ENCODE measurements around the gene ATXN7L3. TPM values are rescaled to one million over a fixed set of nuclear protein-coding genes. Genes with fewer than 3 reads are reported as not detected.

The ATXN7L3 gene
- total RNA-seq (2013; cell fraction: nucleolus; rRNA removed), result 40.9 and 44.3 TPM in 2 replicates
- total RNA-seq (2014; rRNA removed) (35.4 and 41.2 TPM in 2 replicates), total RNA-seq (2014; rRNA removed; fragmentation: Illumina TruSeq; extraction: Trizol) (26.8 and 27.6 TPM in 2 replicates), total RNA-seq (2021) (75.5 and 78.7 TPM in 2 replicates), polyA plus RNA-seq (2011; rRNA removed) (36.1 and 41.3 TPM in 2 replicates), polyA plus RNA-seq (2014; fragmentation: Illumina TruSeq; extraction: Trizol) (27.7 and 37.9 TPM in 2 replicates), polyA plus RNA-seq (2014; fragmentation: Nextera tagmentation; extraction: Ambion mirVana) (1 to 10 TPM in 1 of 2 experiments, under 1 TPM in 1; 0.71 to 2.3 TPM), polyA plus RNA-seq (2014; rRNA removed) (44.8 and 48.6 TPM in 2 replicates), polyA plus RNA-seq (2016; fragmentation: Nextera tagmentation; extraction: Ambion mirVana) (1 to 10 TPM; 6.8 to 8.8 TPM), polyA minus RNA-seq (2011; rRNA and poly(A)+ RNA removed) (39.7 and 45.8 TPM in 2 replicates), Bru-seq, nascent RNA (percentile 81 among the genes with signal in this experiment), BruChase-seq, experiment 1, labeled RNA remaining after a 6-hour chase (percentile 94 among the genes with signal in this experiment), BruChase-seq, experiment 2, labeled RNA remaining after a 2-hour chase (percentile 96 among the genes with signal in this experiment)
- 13.0 TPM for polyA plus RNA-seq (2011; ENCODE audit: low read depth)
- polyA plus RNA-seq (2011; cell fraction: cytosol; rRNA removed), result 42.6 TPM in 2 replicates
- 96.8 and 107 TPM in 2 replicates for polyA plus RNA-seq (2011; cell fraction: nucleus; rRNA removed)
- polyA plus RNA-seq (2012), result 24.0 and 30.1 TPM in 2 replicates
- 11.5 and 13.8 TPM in 2 replicates for polyA minus RNA-seq (2011; cell fraction: cytosol; rRNA and poly(A)+ RNA removed)
- polyA minus RNA-seq (2011; cell fraction: nucleus; rRNA and poly(A)+ RNA removed), result 30.8 and 60.6 TPM in 2 replicates
- long read RNA-seq, experiment 1, partial matches to known transcripts, result 0 of 1 reads
- long read RNA-seq, experiment 1, other reads (novel, unspliced or antisense), result 1 of 1 reads
- long read RNA-seq, experiment 2, partial matches to known transcripts, result 0 of 1 reads
- long read RNA-seq, experiment 2, other reads (novel, unspliced or antisense), result 1 of 1 reads

- H3K79me2 ChIP-seq (ENCODE audit: control insufficient read depth, insufficient read depth, low read length), result peaks cover 33% of the 10 kb centered on the region
- H4K20me1 ChIP-seq (ENCODE audit: control insufficient read depth, insufficient read depth), result no peaks in the 10 kb centered on the region
- intact Hi-C loops (cut with micrococcal nuclease; ENCODE audit: unreplicated experiment), result loop anchor here (5.0 kb wide), 1 partner anchor 147 kb away; the partner anchor contains the start of gene GRN
- ChIA-PET POLR2A (interaction anchor here (0.6 to 4.9 kb wide), 4 partner anchors 10 to 21 kb away, joined by 3 to 30 read pairs (median 8); partner anchors contain the start of gene TMUB2), RAD21 (ENCODE audit: unreplicated experiment) (interaction anchor here (0.5 to 2.4 kb wide), 6 partner anchors 9 to 146 kb away, joined by 3 to 10 read pairs (median 4); partner anchors contain the start of genes GRN and TMUB2), SMC1A (ENCODE audit: uncharacterized antibody, unreplicated experiment) (interaction anchor here (1.9 to 3.3 kb wide), 3 partner anchors 10 to 17 kb away, joined by 4 to 13 read pairs (median 12); partner anchors contain the start of gene TMUB2), CTCF (interaction anchor here (4.0 to 5.6 kb wide), 3 partner anchors 11 to 146 kb away, joined by 21 to 45 read pairs (median 43); partner anchors contain the start of gene GRN)
- 2% methylated on average over 25 of the region's 126 CpGs for WGBS (ENCODE audit: insufficient coverage, insufficient replicate concordance, low lambda C conversion rate, missing lambda C conversion rate)
- peaks cover 16% of the 10 kb centered on the region for H3K4me1 ChIP-seq (ENCODE audit: control insufficient read depth, insufficient read depth, low read length)
- peaks cover 6 to 9% of the 10 kb centered on the region in 2 experiments for H3K36me3 ChIP-seq (ENCODE audit: control insufficient read depth in 2 of 2, insufficient read depth in 2 of 2, low read length in 1 of 2)
- no peaks in the 10 kb centered on the region for H3K9me3 ChIP-seq (replicated peaks; ENCODE audit: control insufficient read depth, insufficient read depth, low read length)
- peak within 1 kb of the TSS; percentile 98 for H3K9ac ChIP-seq (ENCODE audit: control insufficient read depth, insufficient read depth, low read length)
- peak within 1 kb of the TSS; percentile 72 for H2AFZ ChIP-seq (ENCODE audit: control insufficient read depth, low read depth, low read length)
- peak within 1 kb of the TSS; percentile 99 for H3K4me2 ChIP-seq (ENCODE audit: control insufficient read depth, insufficient read depth)
- no peaks in the 10 kb centered on the region for H3K27me3 ChIP-seq (replicated peaks in 1 of 2; ENCODE audit: control insufficient read depth in 2 of 2, insufficient read depth in 2 of 2, low read length in 1 of 2)
- in situ Hi-C loops (cut with MboI), result loop anchor here (5.0 to 25.0 kb wide), 2 partner anchors 127 to 312 kb away; partner anchors contain the start of gene GPATCH8
- H3K27ac ChIP-seq (ENCODE audit: control insufficient read depth, insufficient read depth), result peak within 1 kb of the TSS; percentile 98
- peak; percentile 89 for ATAC-seq
- DNase-seq (ENCODE audit: low read depth, low spot score), result peak; percentile 87
- peak within 1 kb of the TSS; percentile 100 for H3K4me3 ChIP-seq
- FAIRE-seq, result peak; percentile 31
- BruUV-seq (replicated peaks), result no TSS peak
- no peak for TF ChIP-seq USF1 (IDR thresholded peaks at IDR 0.05; ENCODE audit: borderline replicate concordance, extremely low read length, insufficient read depth, low read depth, low read length)
- TF ChIP-seq NFXL1 (IDR thresholded peaks at IDR 0.05; ENCODE audit: borderline replicate concordance), result no peak
- no peak for TF ChIP-seq MTA2 (IDR thresholded peaks at IDR 0.05; ENCODE audit: low read depth)
- no peak for TF ChIP-seq MEF2B (IDR thresholded peaks at IDR 0.05; ENCODE audit: partially characterized antibody, poor library complexity, severe bottlenecking)
- TF ChIP-seq YBX1 (IDR thresholded peaks at IDR 0.05), result no peak
- no peak for TF ChIP-seq IKZF1 (conservative IDR thresholded peaks at IDR 0.05)
- TF ChIP-seq MTA3 (IDR thresholded peaks at IDR 0.05; ENCODE audit: borderline replicate concordance, low read length), result no peak
- TF ChIP-seq MAX (IDR thresholded peaks at IDR 0.05; ENCODE audit: low read depth, low read length), result no peak
- TF ChIP-seq PAX5 (IDR thresholded peaks at IDR 0.05; ENCODE audit: borderline replicate concordance, low read depth, low read length), result peak; percentile 25; the same call in 1 of the 2 replicates
- no peak for TF ChIP-seq E4F1 (IDR thresholded peaks at IDR 0.05; ENCODE audit: borderline replicate concordance, partially characterized antibody)
- TF ChIP-seq CBX5 (IDR thresholded peaks at IDR 0.05; ENCODE audit: low read depth), result no peak
Measured at GRCh38 chr17:44199553-44200477, at the start of gene ATXN7L3. Gene ATXN7L3, minus strand, starts transcription at chr17:44199884. Its CDS starts 1,814 bp downstream, at chr17:44198070.
